Measurements from ENCODE around the gene CHTOP. TPM values are rescaled to one million over a fixed set of nuclear protein-coding genes. Genes with fewer than 3 reads are reported as not detected.

Gene CHTOP
- total and polyA plus RNA-seq, 2 experiments from 2014 or later, result 73.4 to 97.8 TPM

GRCh38 chr1:153613406-153613805 is 20.5 kb upstream of the CHTOP start:
- H3F3A ChIP-seq (replicated peaks; ENCODE audit: low read depth), result no peaks in the 10 kb centered on the region; the same call in 1 of the 2 replicates
- H3K79me2 ChIP-seq (replicated peaks; ENCODE audit: insufficient read depth), result no peaks in the 10 kb centered on the region
- no peak overlapping the region for H3K4me3 ChIP-seq
- no peaks in the 10 kb centered on the region for H3K27me3 ChIP-seq (ENCODE audit: insufficient read depth)
- peaks cover 2% of the 10 kb centered on the region; the same call in 2 of the 3 replicates for H3K36me3 Mint-ChIP-seq (ENCODE audit: low read depth)
- no peaks in the 10 kb centered on the region for H4K20me1 ChIP-seq (replicated peaks; ENCODE audit: insufficient read depth)
- H3K36me3 ChIP-seq (ENCODE audit: insufficient read depth), result no peaks in the 10 kb centered on the region
- H3K27me3 Mint-ChIP-seq (ENCODE audit: insufficient read depth, low read depth, poor library complexity), result peaks cover 20% of the 10 kb centered on the region
- TF ChIP-seq ZNF331 (CRISPR knock-in tag; IDR thresholded peaks at IDR 0.05; ENCODE audit: low read depth) (no peak), CREB1 (CRISPR knock-in tag; IDR thresholded peaks at IDR 0.05; ENCODE audit: low read depth) (no peak), CTCF (conservative IDR thresholded peaks at IDR 0.05; ENCODE audit: low read depth in 2 of 2) (no peak), ZNF114 (CRISPR knock-in tag; IDR thresholded peaks at IDR 0.05) (no peak)
- peak overlapping the region; percentile 69; the same call in 1 of the 2 replicates for H3K4me2 ChIP-seq
- H3K4me1 ChIP-seq (ENCODE audit: insufficient read depth), result peaks cover 26% of the 10 kb centered on the region
- H3K9me2 ChIP-seq (ENCODE audit: insufficient read depth), result no peaks in the 10 kb centered on the region
- H3K27ac Mint-ChIP-seq, result no peak overlapping the region
- peak overlapping the region; percentile 85 for H2AFZ ChIP-seq
- ATAC-seq (no peak), DNase-seq (ENCODE audit: low spot score) (no peak)
- H3K9me3 Mint-ChIP-seq, result no peaks in the 10 kb centered on the region
- H3K27ac ChIP-seq (ENCODE audit: low read depth), result no peak overlapping the region
- peaks cover 53% of the 10 kb centered on the region for H3K4me1 Mint-ChIP-seq
- no peak overlapping the region for H3K4me3 Mint-ChIP-seq

GRCh38 chr1:153614189-153614900 is 19.5 kb upstream of the CHTOP start:
- ATAC-seq (no peak), DNase-seq (ENCODE audit: low spot score) (no peak)
- Mint-ChIP-seq H3K4me1 (peaks cover 44% of the 10 kb centered on the region), H3K9me3 (no peaks in the 10 kb centered on the region), H3K27me3 (ENCODE audit: insufficient read depth, low read depth, poor library complexity) (peaks cover 16% of the 10 kb centered on the region), H3K4me3 (no peak overlapping the region), H3K27ac (no peak overlapping the region), H3K36me3 (ENCODE audit: low read depth) (peaks cover 7% of the 10 kb centered on the region; the same call in 2 of the 3 replicates)
- Histone ChIP-seq H3K9me2 (ENCODE audit: insufficient read depth) (no peaks in the 10 kb centered on the region), H3K27ac (ENCODE audit: low read depth) (no peak overlapping the region), H3K4me1 (ENCODE audit: insufficient read depth) (peaks cover 17% of the 10 kb centered on the region), H4K20me1 (replicated peaks; ENCODE audit: insufficient read depth) (no peaks in the 10 kb centered on the region), H2AFZ (no peak overlapping the region), H3F3A (replicated peaks; ENCODE audit: low read depth) (no peaks in the 10 kb centered on the region; the same call in 1 of the 2 replicates), H3K36me3 (ENCODE audit: insufficient read depth) (no peaks in the 10 kb centered on the region), H3K27me3 (ENCODE audit: insufficient read depth) (no peaks in the 10 kb centered on the region), H3K4me2 (no peak overlapping the region), H3K4me3 (no peak overlapping the region), H3K79me2 (replicated peaks; ENCODE audit: insufficient read depth) (no peaks in the 10 kb centered on the region)
- no peak for TF ChIP-seq ETS1 (IDR thresholded peaks at IDR 0.05)
- TF ChIP-seq POLR2AphosphoS5 (IDR thresholded peaks at IDR 0.05; ENCODE audit: low read depth), result no peak

- ATAC-seq, result no peak
- Histone ChIP-seq H3K9me2 (ENCODE audit: insufficient read depth) (no peaks in the 10 kb centered on the region), H3K27ac (ENCODE audit: low read depth) (no peak overlapping the region), H3K27me3 (ENCODE audit: insufficient read depth) (no peaks in the 10 kb centered on the region), H3K4me1 (ENCODE audit: insufficient read depth) (peaks cover 11% of the 10 kb centered on the region), H3F3A (replicated peaks; ENCODE audit: low read depth) (no peaks in the 10 kb centered on the region), H3K79me2 (replicated peaks; ENCODE audit: insufficient read depth) (no peaks in the 10 kb centered on the region), H3K4me2 (no peak overlapping the region), H2AFZ (no peak overlapping the region), H3K4me3 (no peak overlapping the region), H4K20me1 (replicated peaks; ENCODE audit: insufficient read depth) (no peaks in the 10 kb centered on the region), H3K36me3 (ENCODE audit: insufficient read depth) (no peaks in the 10 kb centered on the region)
- Mint-ChIP-seq H3K4me3 (no peak overlapping the region), H3K36me3 (ENCODE audit: low read depth) (peaks cover 11% of the 10 kb centered on the region; the same call in 2 of the 3 replicates), H3K4me1 (peaks cover 38% of the 10 kb centered on the region), H3K27ac (no peak overlapping the region), H3K9me3 (no peaks in the 10 kb centered on the region), H3K27me3 (ENCODE audit: insufficient read depth, low read depth, poor library complexity) (peaks cover 14% of the 10 kb centered on the region)
- DNase-seq (ENCODE audit: low spot score), result no peak
- no peak for TF ChIP-seq REST (IDR thresholded peaks at IDR 0.05; ENCODE audit: unreplicated experiment)
- TF ChIP-seq EZH2phosphoT487 (IDR thresholded peaks at IDR 0.05; ENCODE audit: unreplicated experiment), result no peak
- no peak for TF ChIP-seq CTCF (conservative IDR thresholded peaks at IDR 0.05; ENCODE audit: low read depth in 2 of 2)
- TF ChIP-seq JUNB (IDR thresholded peaks at IDR 0.05; ENCODE audit: unreplicated experiment), result no peak
- TF ChIP-seq NANOG (IDR thresholded peaks at IDR 0.05; ENCODE audit: borderline replicate concordance), result no peak
These were observed 19.0 kb upstream of the CHTOP start for GRCh38 chr1:153614906-153615305.
